Brain microvascular endothelial cell (primary cell): ENCODE measurements around the gene DSTN.
A peak's percentile ranks its signal among the peaks of the same experiment; 100 is the strongest.

Experiments used
- DNase-seq: peaks from one replicate; pipeline ENCODE4 v3.0.0-alpha.2; 2020
- H3K27ac ChIP-seq: fragments of 250-450 bp; sonication (Bioruptor Pico); 2 replicates; pipeline ENCODE4 v1.5.1; 2020; ENCODE audit warnings: mild to moderate bottlenecking, moderate library complexity
- H3K27me3 ChIP-seq: fragments of 250-450 bp; sonication (Bioruptor Pico); replicated peaks from 2 replicates; pipeline ENCODE4 v1.5.1; 2020; ENCODE audit warnings: mild to moderate bottlenecking
- H3K36me3 ChIP-seq: fragments of 250-450 bp; sonication (Bioruptor Pico); replicated peaks from 2 replicates; pipeline ENCODE4 v1.5.1; 2020; ENCODE audit warnings: mild to moderate bottlenecking
- H3K4me3 ChIP-seq: 2 replicates; pipeline ENCODE4 v1.5.1; 2011; ENCODE audit warnings: low read depth, mild to moderate bottlenecking, control low read depth, low read length, moderate library complexity
- CTCF ChIP-seq: IDR thresholded peaks from 2 replicates; pipeline ENCODE4 v1.5.1; 2011; ENCODE audit warnings: low read depth, mild to moderate bottlenecking, moderate library complexity, low read length, control low read depth, inconsistent platforms; ENCODE audit errors: missing control alignments
- in situ Hi-C: cut with HindIII; loops from 2 replicates; pipeline ENCODE4 v1.10.0; 2017; ENCODE audit warnings: low sequenced_read_pairs, low pct_ligation_motif_present

DSTN gene

GRCh38 chr20:17542481-17542880, 27.4 kb upstream of the DSTN start:
- Histone ChIP-seq H3K36me3 (no peaks in the 10 kb centered on the region), H3K27ac (peak overlapping the region; percentile 99), H3K27me3 (no peaks in the 10 kb centered on the region), H3K4me3 (no peak overlapping the region)
- no peak for TF ChIP-seq CTCF
- DNase-seq, result no peak
- in situ Hi-C loops, result no loop called here

- TF ChIP-seq CTCF, result no peak
- Histone ChIP-seq H3K27ac (peak overlapping the region; percentile 99), H3K36me3 (no peaks in the 10 kb centered on the region), H3K4me3 (no peak overlapping the region), H3K27me3 (no peaks in the 10 kb centered on the region)
- DNase-seq, result peak; percentile 92
- in situ Hi-C loops, result no loop called here
These were observed 26.9 kb upstream of the DSTN start for GRCh38 chr20:17542993-17543412.

- Histone ChIP-seq H3K27ac (peak overlapping the region; percentile 99), H3K36me3 (no peaks in the 10 kb centered on the region), H3K4me3 (no peak overlapping the region), H3K27me3 (no peaks in the 10 kb centered on the region)
- in situ Hi-C loops, result no loop called here
- peak; percentile 69 for DNase-seq
- TF ChIP-seq CTCF, result no peak
These were observed 26.2 kb upstream of the DSTN start for GRCh38 chr20:17543531-17544131.

- in situ Hi-C loops, result no loop called here
- DNase-seq, result no peak
- TF ChIP-seq CTCF, result no peak
- no peaks in the 10 kb centered on the region for H3K27me3 ChIP-seq
- H3K27ac ChIP-seq, result no peak overlapping the region
- no peaks in the 10 kb centered on the region for H3K36me3 ChIP-seq
- no peak overlapping the region for H3K4me3 ChIP-seq
These were observed 24.7 kb upstream of the DSTN start for GRCh38 chr20:17545127-17545526.

- no peak overlapping the region for H3K27ac ChIP-seq
- no peaks in the 10 kb centered on the region for H3K36me3 ChIP-seq
- no peak for DNase-seq
- H3K27me3 ChIP-seq, result no peaks in the 10 kb centered on the region
- no peak for TF ChIP-seq CTCF
- H3K4me3 ChIP-seq, result no peak overlapping the region
- in situ Hi-C loops, result no loop called here
These were observed 20.7 kb upstream of the DSTN start for GRCh38 chr20:17549131-17549530.

GRCh38 chr20:17555106-17555505, 14.8 kb upstream of the DSTN start:
- DNase-seq, result no peak
- Histone ChIP-seq H3K27me3 (no peaks in the 10 kb centered on the region), H3K36me3 (no peaks in the 10 kb centered on the region), H3K4me3 (no peak overlapping the region), H3K27ac (no peak overlapping the region)
- TF ChIP-seq CTCF, result no peak
- in situ Hi-C loops, result no loop called here
